HEK293 (cell line): ENCODE data around the gene ACMSD.
"Not testable (repeated sequence)": the region's sequence is repeated elsewhere in the genome, so short reads cannot be mapped to it uniquely, and the experiment has no call there.

Source experiments
- CTCF ChIA-PET: fragments of 350-600 bp; formaldehyde crosslinking; extraction: SDS; loops from one replicate; lab custom pipeline; 2021; ENCODE audit warnings: antibody characterized with exemption; lab: Yijun Ruan, JAX
- POLR2A ChIA-PET: fragments of 300-600 bp; formaldehyde crosslinking; extraction: SDS; loops from one replicate; lab custom pipeline; 2020; ENCODE audit warnings: antibody characterized with exemption, inconsistent platforms; lab: Yijun Ruan, JAX
- H3K27ac ChIP-seq: fragments of 200-500 bp; sonication (Bioruptor generic); 2 replicates; pipeline ENCODE4 v1.5.1; 2014; ENCODE audit warnings: low read depth, low read length, control low read depth, inconsistent platforms; ENCODE audit errors: extremely low read depth
- H3K36me3 ChIP-seq, 2 experiments: fragments of 200-500 bp in 1 of 2; sonication (Bioruptor generic) in 1 of 2; 1 replicate in 1 of 2; 2 replicates in 1 of 2; pipeline ENCODE4 v1.5.1; 2014 to 2017; ENCODE audit warnings: inconsistent platforms in 2 of 2, low read length in 2 of 2; ENCODE audit not compliant: control insufficient read depth in 2 of 2, insufficient read depth in 1 of 2
- H3K4me1 ChIP-seq: fragments of 200-500 bp; sonication (Bioruptor generic); 2 replicates; pipeline ENCODE4 v1.5.1; 2014; ENCODE audit warnings: mild to moderate bottlenecking, low read length, inconsistent platforms; ENCODE audit not compliant: control insufficient read depth, insufficient read depth
- H3K4me3 ChIP-seq: 2 replicates; pipeline ENCODE4 v1.5.1; 2011; ENCODE audit warnings: low read depth, mild to moderate bottlenecking, control low read depth, low read length, moderate library complexity
- H3K9me3 ChIP-seq: fragments of 200-500 bp; sonication (Bioruptor generic); 2 replicates; pipeline ENCODE4 v1.5.1; 2014; ENCODE audit warnings: low read depth, low read length, inconsistent platforms; ENCODE audit not compliant: control insufficient read depth, insufficient read depth
- FEZF1 ChIP-seq: fragments of 450-650 bp; formaldehyde crosslinking; IDR thresholded peaks from 2 replicates; pipeline ENCODE4 v1.5.1; 2016; ENCODE audit warnings: missing biosample characterization, missing genetic modification characterization
- GLIS2 ChIP-seq: fragments of 450-650 bp; formaldehyde crosslinking; IDR thresholded peaks from 2 replicates; pipeline ENCODE4 v1.5.1; 2016; ENCODE audit warnings: missing biosample characterization, missing genetic modification characterization
- KLF10 ChIP-seq: fragments of 450-650 bp; IDR thresholded peaks from 2 replicates; pipeline ENCODE4 v1.5.1; 2018; ENCODE audit warnings: missing biosample characterization, mild to moderate bottlenecking, missing genetic modification characterization
- MYNN ChIP-seq: fragments of 450-650 bp; formaldehyde crosslinking; IDR thresholded peaks from 2 replicates; pipeline ENCODE4 v1.5.1; 2016; ENCODE audit warnings: missing biosample characterization, missing genetic modification characterization, borderline replicate concordance
- PRDM1 ChIP-seq: fragments of 450-650 bp; formaldehyde crosslinking; IDR thresholded peaks from 2 replicates; pipeline ENCODE4; 2016; ENCODE audit warnings: missing biosample characterization, missing genetic modification characterization
- SP2 ChIP-seq: fragments of 450-650 bp; formaldehyde crosslinking; IDR thresholded peaks from 2 replicates; pipeline ENCODE4 v1.5.1; 2016; ENCODE audit warnings: missing biosample characterization, missing genetic modification characterization
- SP7 ChIP-seq: fragments of 450-650 bp; formaldehyde crosslinking; IDR thresholded peaks from 2 replicates; pipeline ENCODE4 v1.5.1; 2016; ENCODE audit warnings: missing biosample characterization, missing genetic modification characterization
- ZBTB11 ChIP-seq: fragments of 450-650 bp; formaldehyde crosslinking; conservative IDR thresholded peaks from 2 replicates; pipeline ENCODE4 v1.5.1; 2016; ENCODE audit warnings: low read depth, missing biosample characterization, missing genetic modification characterization
- ZBTB20 ChIP-seq: fragments of 450-650 bp; formaldehyde crosslinking; IDR thresholded peaks from 2 replicates; pipeline ENCODE4 v1.5.1; 2016; ENCODE audit warnings: missing biosample characterization, missing genetic modification characterization
- ZBTB6 ChIP-seq: fragments of 450-650 bp; formaldehyde crosslinking; IDR thresholded peaks from 2 replicates; pipeline ENCODE4 v1.5.1; 2017; ENCODE audit warnings: missing biosample characterization, missing genetic modification characterization
- ZNF155 ChIP-seq: fragments of 450-650 bp; formaldehyde crosslinking; IDR thresholded peaks from 2 replicates; pipeline ENCODE4 v1.5.1; 2016; ENCODE audit warnings: missing biosample characterization, missing genetic modification characterization
- ZNF174 ChIP-seq: fragments of 450-650 bp; formaldehyde crosslinking; IDR thresholded peaks from 2 replicates; pipeline ENCODE4 v1.5.0; 2017; ENCODE audit warnings: missing biosample characterization, mild to moderate bottlenecking, missing genetic modification characterization
- ZNF211 ChIP-seq: fragments of 450-650 bp; formaldehyde crosslinking; IDR thresholded peaks from 2 replicates; pipeline ENCODE4 v1.5.1; 2016; ENCODE audit warnings: low read depth, missing biosample characterization, missing genetic modification characterization
- ZNF26 ChIP-seq: fragments of 450-650 bp; formaldehyde crosslinking; IDR thresholded peaks from 2 replicates; pipeline ENCODE4 v1.5.1; 2016; ENCODE audit warnings: missing biosample characterization, missing genetic modification characterization
- ZNF548 ChIP-seq: fragments of 450-650 bp; formaldehyde crosslinking; IDR thresholded peaks from 2 replicates; pipeline ENCODE4 v1.5.1; 2016; ENCODE audit warnings: missing biosample characterization, missing genetic modification characterization
- ZNF561 ChIP-seq: fragments of 450-650 bp; IDR thresholded peaks from 2 replicates; pipeline ENCODE4 v1.5.1; 2018; ENCODE audit warnings: missing biosample characterization, missing genetic modification characterization, borderline replicate concordance
- ZNF621 ChIP-seq: fragments of 450-650 bp; formaldehyde crosslinking; IDR thresholded peaks from 2 replicates; pipeline ENCODE4 v1.5.1; 2017; ENCODE audit warnings: missing biosample characterization, missing genetic modification characterization

The ACMSD gene

DNA sequence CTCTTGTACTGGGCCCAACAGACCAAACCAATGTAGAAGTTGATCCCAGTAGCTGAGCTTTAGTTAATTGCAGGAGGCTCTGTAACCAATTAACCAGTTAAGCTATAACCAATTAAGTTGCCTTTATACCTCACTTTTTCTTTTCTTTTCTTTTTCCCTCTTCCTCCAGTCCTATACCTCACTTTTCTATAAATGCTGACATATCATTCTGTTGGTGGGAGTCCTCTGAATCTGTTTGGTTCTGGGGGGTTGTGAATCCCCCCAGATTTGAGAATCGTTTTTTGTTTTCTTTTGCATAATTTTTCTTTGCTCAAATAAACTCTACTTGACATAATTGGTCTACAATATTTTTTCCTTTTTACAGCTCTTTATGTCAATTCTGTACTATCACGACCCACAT is 38.1 kb upstream of the ACMSD start:
- CTCF ChIA-PET, result interaction anchor here (0.6 to 2.0 kb wide), 6 partner anchors 9 to 22 kb away, joined by 3 to 7 read pairs (median 4); no protein-coding TSS in a partner anchor
- H3K9me3 ChIP-seq, result no peaks in the 10 kb centered on the region; the same call in 1 of the 2 replicates
- POLR2A ChIA-PET, result no interaction called here
- no peak overlapping the region for H3K27ac ChIP-seq
- no peaks in the 10 kb centered on the region for H3K36me3 ChIP-seq
- TF ChIP-seq ZNF211 (tag by site-specific recombination), result no peak
- no peaks in the 10 kb centered on the region for H3K4me1 ChIP-seq
- no peak overlapping the region for H3K4me3 ChIP-seq

- H3K4me3 ChIP-seq, H3K4me1 ChIP-seq, H3K36me3 ChIP-seq, POLR2A ChIA-PET, H3K27ac ChIP-seq, H3K9me3 ChIP-seq: not testable (repeated sequence)
- CTCF ChIA-PET, result interaction anchor here (0.6 kb wide), 2 partner anchors 13 to 21 kb away, joined by 4 to 5 read pairs; no protein-coding TSS in a partner anchor
Measured at GRCh38 chr2:134803609-134804405, 34.6 kb upstream of the ACMSD start.

DNA sequence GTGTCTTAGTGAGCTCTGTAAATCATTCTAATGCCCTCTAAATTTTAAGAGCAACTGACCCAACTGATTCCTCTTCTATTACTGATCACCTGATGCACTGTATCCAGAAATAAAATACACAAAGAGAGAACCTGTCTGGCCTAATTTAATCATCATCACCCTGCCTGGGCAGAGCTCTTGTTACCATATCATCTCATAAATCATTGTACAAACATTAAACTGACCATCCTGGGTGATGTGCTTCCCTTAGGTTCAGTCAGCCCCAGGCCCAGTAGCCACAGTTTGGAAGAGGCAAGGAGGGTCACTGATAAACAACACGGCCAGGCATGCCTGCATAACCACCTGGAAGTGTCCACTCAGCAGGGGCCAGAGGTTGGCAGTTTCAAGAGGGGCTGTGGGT is 22.7 kb upstream of the ACMSD start:
- H3K4me1 ChIP-seq, result no peaks in the 10 kb centered on the region
- ChIA-PET CTCF (no interaction called here), POLR2A (no interaction called here)
- H3K27ac ChIP-seq, result no peak overlapping the region
- TF ChIP-seq ZNF621 (tag by site-specific recombination) (no peak), SP7 (tag by site-specific recombination) (no peak), ZBTB11 (tag by site-specific recombination) (no peak), MYNN (tag by site-specific recombination) (no peak), SP2 (tag by site-specific recombination) (no peak), FEZF1 (tag by site-specific recombination) (no peak), ZBTB20 (no peak), ZNF26 (no peak), ZNF155 (tag by site-specific recombination) (no peak), PRDM1 (no peak), GLIS2 (tag by site-specific recombination) (no peak), KLF10 (tag by site-specific recombination) (no peak), ZNF174 (no peak), ZBTB6 (no peak), ZNF548 (tag by site-specific recombination) (no peak), ZNF561 (no peak)
- H3K4me3 ChIP-seq, result no peak overlapping the region
- no peaks in the 10 kb centered on the region for H3K36me3 ChIP-seq
- H3K9me3 ChIP-seq, result no peaks in the 10 kb centered on the region
